ENCODE results near the gene NAT16. TPM values are rescaled to one million over a fixed set of nuclear protein-coding genes. Genes with fewer than 3 reads are reported as not detected.

The NAT16 gene
- total RNA-seq, 1 donor from 2014 or later = not detected

DNA sequence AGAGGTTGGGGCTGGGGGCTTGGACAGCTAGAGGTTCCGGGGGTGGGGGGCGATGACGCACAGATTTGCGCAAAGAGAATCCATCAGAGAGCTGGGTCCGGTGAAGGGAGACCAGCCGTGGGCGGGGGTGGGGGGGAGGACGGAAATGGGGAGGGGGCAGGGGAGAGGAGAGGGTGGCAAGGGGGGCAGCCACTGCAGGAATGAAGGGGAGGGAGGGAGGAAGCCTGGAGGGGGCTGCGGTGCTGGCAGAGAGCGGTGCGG is 13.5 kb downstream of the NAT16 start:
- DNase-seq (ENCODE audit: extremely low spot score, unreplicated experiment) = no peak
- Mint-ChIP-seq H3K36me3 (no peaks in the 10 kb centered on the region), H3K27me3 (peaks cover 72% of the 10 kb centered on the region), H3K9me3 (no peaks in the 10 kb centered on the region), H3K4me1 (ENCODE audit: unreplicated experiment) (peaks cover 36% of the 10 kb centered on the region), H3K4me3 (no peak overlapping the region), H3K27ac (no peak overlapping the region)
- TF ChIP-seq, protein P1, sequence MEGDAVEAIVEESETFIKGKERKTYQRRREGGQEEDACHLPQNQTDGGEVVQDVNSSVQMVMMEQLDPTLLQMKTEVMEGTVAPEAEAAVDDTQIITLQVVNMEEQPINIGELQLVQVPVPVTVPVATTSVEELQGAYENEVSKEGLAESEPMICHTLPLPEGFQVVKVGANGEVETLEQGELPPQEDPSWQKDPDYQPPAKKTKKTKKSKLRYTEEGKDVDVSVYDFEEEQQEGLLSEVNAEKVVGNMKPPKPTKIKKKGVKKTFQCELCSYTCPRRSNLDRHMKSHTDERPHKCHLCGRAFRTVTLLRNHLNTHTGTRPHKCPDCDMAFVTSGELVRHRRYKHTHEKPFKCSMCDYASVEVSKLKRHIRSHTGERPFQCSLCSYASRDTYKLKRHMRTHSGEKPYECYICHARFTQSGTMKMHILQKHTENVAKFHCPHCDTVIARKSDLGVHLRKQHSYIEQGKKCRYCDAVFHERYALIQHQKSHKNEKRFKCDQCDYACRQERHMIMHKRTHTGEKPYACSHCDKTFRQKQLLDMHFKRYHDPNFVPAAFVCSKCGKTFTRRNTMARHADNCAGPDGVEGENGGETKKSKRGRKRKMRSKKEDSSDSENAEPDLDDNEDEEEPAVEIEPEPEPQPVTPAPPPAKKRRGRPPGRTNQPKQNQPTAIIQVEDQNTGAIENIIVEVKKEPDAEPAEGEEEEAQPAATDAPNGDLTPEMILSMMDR (conservative IDR thresholded peaks at IDR 0.05) = no peak

DNA sequence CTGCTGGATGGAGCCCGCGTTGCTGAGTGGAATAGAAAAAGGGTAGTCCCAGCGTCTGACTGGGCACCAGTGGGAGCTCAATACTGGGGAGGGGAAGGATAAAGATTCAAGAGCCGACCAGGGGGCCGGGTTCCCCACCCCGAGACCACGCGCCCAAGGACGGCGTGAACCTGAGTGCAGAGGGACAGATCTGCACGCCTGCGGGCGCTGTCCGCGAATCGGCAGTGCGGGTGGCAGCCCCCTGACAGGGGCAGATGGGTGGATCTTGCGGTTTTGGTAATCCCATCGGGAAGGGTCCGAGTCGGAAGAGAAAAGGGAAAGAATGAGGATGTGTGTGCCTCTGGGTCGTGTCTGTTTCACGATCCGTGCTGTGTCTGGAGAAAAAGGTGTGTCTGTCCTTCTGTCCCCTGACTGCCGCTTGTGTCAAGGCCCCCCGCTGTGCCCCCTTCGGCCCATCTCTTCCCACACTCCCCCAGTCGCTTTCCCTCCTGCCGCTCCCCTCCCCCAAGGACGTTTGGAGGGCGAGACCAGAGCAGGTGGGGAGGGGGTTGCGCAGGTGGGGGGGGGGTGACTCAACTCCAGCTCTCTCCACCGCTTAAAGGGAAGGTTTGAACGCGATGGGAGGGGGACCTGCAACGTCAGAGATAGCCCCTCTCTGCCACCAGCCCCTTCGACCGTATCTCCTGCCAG is 14.0 kb downstream of the NAT16 start:
- Mint-ChIP-seq H3K4me1 (ENCODE audit: unreplicated experiment) (peaks cover 36% of the 10 kb centered on the region), H3K4me3 (peak overlapping the region; percentile 86), H3K9me3 (no peaks in the 10 kb centered on the region), H3K27ac (peak overlapping the region; percentile 74), H3K27me3 (peaks cover 67% of the 10 kb centered on the region), H3K36me3 (no peaks in the 10 kb centered on the region)
- TF ChIP-seq, protein P1 (conservative IDR thresholded peaks at IDR 0.05) = no peak
- DNase-seq (ENCODE audit: extremely low spot score, unreplicated experiment) = no peak

DNA sequence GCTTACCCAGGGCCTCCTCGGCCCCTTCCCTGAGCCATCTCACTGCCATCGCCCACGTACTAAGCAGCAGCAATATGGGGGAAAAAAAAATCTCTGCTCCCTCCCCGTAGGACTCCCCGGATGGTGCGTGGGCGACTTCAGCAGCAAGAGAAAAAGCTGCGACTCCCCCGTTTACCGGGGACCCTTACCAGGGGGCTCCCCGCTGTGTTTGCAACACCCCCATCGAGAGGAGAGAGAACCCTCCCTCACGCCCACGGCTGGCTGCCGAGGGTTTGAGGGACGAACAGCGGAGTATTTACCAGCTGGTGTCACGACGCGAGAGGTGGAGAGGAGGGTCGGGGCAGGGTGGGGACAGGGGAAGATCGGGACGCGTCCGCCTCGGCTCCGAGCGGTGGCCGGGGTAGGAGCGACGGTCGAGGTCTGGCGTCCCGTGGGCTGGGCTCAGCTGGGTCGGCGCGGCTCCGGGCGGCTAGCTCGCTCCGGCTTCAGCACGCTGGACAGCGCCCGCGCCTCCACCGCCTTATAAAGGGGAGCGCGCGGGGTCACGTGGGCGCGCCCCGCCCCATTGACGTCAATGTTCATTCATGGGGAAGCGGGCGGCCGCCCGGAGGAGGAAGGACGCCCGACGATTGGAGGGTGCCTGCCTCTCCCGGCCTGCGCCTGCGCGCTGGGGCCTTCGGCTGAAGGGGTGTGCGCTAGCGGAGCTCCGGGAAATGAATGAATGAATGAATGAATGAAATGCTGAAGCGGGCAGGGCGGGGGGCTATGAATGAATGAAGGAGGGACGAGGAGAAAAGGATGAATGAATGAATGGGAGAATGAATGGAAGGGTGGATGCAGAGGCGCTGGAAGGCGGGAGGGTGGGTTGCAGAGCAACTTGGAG is 14.8 kb downstream of the NAT16 start, which contains the start of gene VGF:
Gene VGF, minus strand, starts transcription at position 495 of the 883 bp plus-strand sequence. CDS start 726 bp downstream, outside the sequence.
- Mint-ChIP-seq H3K36me3 (no peaks in the 10 kb centered on the region), H3K9me3 (no peaks in the 10 kb centered on the region), H3K4me1 (ENCODE audit: unreplicated experiment) (peaks cover 35% of the 10 kb centered on the region), H3K4me3 (peak within 1 kb of the TSS; percentile 86), H3K27ac (peak within 1 kb of the TSS; percentile 74), H3K27me3 (peaks cover 59% of the 10 kb centered on the region)
- TF ChIP-seq, protein P1 (conservative IDR thresholded peaks at IDR 0.05) = no peak
- peak; percentile 93 for DNase-seq (ENCODE audit: extremely low spot score, unreplicated experiment)

DNA sequence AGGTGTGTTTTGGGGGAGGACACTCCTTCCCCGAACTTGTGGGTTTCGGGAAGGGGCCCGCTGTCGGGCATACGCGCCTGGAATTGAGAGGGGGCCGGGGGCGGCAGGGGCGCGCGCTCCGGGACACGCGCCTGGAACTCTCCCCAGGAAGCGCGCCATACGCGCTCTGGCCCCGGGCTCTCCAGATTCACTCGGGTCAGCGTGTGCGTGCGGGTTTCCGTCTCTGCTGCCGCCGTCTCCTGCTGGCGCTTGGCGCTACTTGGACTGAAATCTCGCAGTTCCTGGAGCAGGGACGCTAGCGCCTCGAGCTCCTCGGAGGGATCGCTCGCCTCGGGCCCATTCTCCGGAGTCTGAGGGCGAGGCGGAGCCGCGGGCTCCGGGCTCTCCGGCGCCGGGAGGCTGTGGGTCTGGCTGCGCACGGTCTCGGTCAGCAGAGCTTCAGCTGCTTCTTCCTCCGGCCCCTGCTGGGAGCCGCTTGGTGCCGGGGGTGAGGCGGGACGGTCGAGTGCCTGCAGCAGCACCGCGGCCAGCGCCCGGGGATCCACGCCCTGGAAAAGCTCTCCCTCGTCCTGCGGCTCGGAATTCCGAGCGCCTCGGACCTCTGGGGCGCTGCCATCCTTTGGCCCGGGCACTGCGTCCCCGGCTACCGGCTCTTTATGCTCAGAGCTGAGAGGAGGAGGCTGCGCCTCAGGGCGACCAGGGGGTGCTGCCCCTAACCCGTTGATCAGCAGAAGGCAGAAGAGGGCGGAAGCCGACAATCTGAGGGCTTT is 15.8 kb downstream of the NAT16 start:
- H3K4me1 Mint-ChIP-seq (ENCODE audit: unreplicated experiment) = peaks cover 29% of the 10 kb centered on the region
- H3K27me3 Mint-ChIP-seq = peaks cover 49% of the 10 kb centered on the region
- no peak overlapping the region for H3K27ac Mint-ChIP-seq
- no peak for DNase-seq (ENCODE audit: extremely low spot score, unreplicated experiment)
- no peaks in the 10 kb centered on the region for H3K9me3 Mint-ChIP-seq
- peak overlapping the region; percentile 86 for H3K4me3 Mint-ChIP-seq
- TF ChIP-seq, protein P1 (conservative IDR thresholded peaks at IDR 0.05) = no peak
- no peaks in the 10 kb centered on the region for H3K36me3 Mint-ChIP-seq

DNA sequence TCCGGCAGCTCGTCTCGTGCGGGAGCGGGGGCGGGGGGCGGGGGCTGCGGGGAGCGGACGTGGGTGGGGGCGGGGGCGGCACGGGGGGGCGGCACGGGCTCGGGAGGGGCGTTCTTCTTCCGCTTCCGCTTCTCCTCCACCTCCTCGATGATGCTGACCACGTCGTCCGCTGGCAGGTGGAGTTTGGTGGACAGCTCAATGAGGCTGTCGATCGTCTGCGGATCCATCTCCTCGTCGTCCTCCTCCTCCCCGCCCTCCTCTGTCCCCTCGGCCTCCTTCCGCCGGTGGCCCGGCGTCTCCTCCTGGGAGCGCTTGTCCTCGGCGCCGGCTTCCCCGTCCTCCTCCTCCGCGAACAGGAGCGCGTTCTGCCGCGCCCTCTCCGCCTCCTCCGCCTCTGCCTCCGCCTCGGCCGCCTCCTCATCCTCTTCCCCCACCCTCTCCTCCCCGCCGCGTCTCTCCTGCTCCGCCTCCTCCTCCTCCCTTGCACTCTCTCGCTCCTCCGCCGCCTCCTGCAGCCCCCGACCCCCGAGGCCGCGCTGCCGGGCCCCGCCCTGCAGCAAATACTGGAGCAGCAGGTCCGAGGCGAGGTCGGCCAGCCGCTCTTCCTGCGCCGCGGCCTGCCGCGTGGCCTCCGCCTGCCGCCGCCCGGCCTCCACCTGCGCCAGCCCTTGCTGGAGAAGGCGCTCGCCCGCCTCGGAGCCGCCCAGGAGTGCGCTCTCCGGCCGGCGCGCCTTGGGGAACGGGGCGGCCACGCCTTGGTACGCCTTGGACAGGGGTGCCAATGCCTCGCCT is 16.6 kb downstream of the NAT16 start:
- TF ChIP-seq, protein P1 (conservative IDR thresholded peaks at IDR 0.05) = no peak
- H3K27me3 Mint-ChIP-seq = peaks cover 42% of the 10 kb centered on the region
- no peak overlapping the region for H3K27ac Mint-ChIP-seq
- H3K9me3 Mint-ChIP-seq = no peaks in the 10 kb centered on the region
- peaks cover 27% of the 10 kb centered on the region for H3K4me1 Mint-ChIP-seq (ENCODE audit: unreplicated experiment)
- no peak for DNase-seq (ENCODE audit: extremely low spot score, unreplicated experiment)
- peaks cover under 1% of the 10 kb centered on the region for H3K36me3 Mint-ChIP-seq
- H3K4me3 Mint-ChIP-seq = peak overlapping the region; percentile 86
